OCI-LY3 (cell line): ENCODE measurements around the gene SMO.

Experiments
- EZH2phosphoT487 ChIP-seq: fragments of 200-600 bp; shearing (Covaris generic); IDR thresholded peaks from 2 replicates; pipeline ENCODE4 v1.6.1; 2018; ENCODE audit warnings: antibody characterized with exemption, mixed run types, low read depth
- TF ChIP-seq, protein P1 (sequence below): fragments of 200-600, 300-600 bp; sonication (generic); IDR thresholded peaks from 2 replicates; pipeline ENCODE4 v1.5.1; 2014; ENCODE audit warnings: antibody characterized with exemption, low read length, low read depth

DNA sequence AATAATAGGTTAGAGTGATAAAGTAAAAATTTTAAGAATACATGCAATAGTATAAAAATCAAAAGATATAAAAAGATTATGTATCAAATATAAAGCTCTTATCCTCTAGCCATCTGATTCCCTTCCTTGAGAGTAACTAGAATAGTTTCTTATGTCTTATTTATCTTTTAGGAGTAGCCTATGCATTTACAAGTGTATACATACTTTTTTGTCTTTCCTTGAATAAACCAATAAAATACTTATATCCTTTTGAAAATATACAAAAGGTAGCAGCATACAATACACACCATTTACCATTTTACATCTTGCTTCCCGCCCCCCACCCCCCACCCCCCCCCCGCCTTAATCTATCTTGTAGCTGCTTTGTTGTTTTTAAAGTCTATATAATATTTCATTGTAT lies 67.8 kb downstream of the SMO start:
- TF ChIP-seq, protein P1, sequence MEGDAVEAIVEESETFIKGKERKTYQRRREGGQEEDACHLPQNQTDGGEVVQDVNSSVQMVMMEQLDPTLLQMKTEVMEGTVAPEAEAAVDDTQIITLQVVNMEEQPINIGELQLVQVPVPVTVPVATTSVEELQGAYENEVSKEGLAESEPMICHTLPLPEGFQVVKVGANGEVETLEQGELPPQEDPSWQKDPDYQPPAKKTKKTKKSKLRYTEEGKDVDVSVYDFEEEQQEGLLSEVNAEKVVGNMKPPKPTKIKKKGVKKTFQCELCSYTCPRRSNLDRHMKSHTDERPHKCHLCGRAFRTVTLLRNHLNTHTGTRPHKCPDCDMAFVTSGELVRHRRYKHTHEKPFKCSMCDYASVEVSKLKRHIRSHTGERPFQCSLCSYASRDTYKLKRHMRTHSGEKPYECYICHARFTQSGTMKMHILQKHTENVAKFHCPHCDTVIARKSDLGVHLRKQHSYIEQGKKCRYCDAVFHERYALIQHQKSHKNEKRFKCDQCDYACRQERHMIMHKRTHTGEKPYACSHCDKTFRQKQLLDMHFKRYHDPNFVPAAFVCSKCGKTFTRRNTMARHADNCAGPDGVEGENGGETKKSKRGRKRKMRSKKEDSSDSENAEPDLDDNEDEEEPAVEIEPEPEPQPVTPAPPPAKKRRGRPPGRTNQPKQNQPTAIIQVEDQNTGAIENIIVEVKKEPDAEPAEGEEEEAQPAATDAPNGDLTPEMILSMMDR = no peak
- TF ChIP-seq EZH2phosphoT487 = no peak
